Sigmoid colon (tissue), 7 donors: ENCODE measurements around the gene USH1C. TPM values are rescaled to one million over a fixed set of nuclear protein-coding genes. Genes with fewer than 3 reads are reported as not detected.
A peak's percentile ranks its signal among the peaks of the same experiment; 100 is the strongest.

ENCODE experiments used
- DNase-seq: peaks from one replicate; pipeline ENCODE4 v3.0.0-alpha.2; 2019
- H3K27ac ChIP-seq, 4 donors: fragments of 200-600 bp; sonication (generic); one replicate each; pipeline ENCODE4 v1.5.1; 2016 to 2019; ENCODE audit warnings: mild to moderate bottlenecking in 1 of 4
- H3K27me3 ChIP-seq, 3 donors: fragments of 200-600 bp; sonication (generic); one replicate each; pipeline ENCODE4 v1.5.1; 2019; ENCODE audit warnings: mild to moderate bottlenecking in 1 of 3
- H3K36me3 ChIP-seq, 4 donors: fragments of 200-600 bp; sonication (generic); one replicate each; pipeline ENCODE4 v1.5.1; 2016 to 2019
- H3K4me1 ChIP-seq, 4 donors: fragments of 200-600 bp; sonication (generic); one replicate each; pipeline ENCODE4 v1.5.1; 2017 to 2019
- H3K4me3 ChIP-seq, 4 donors: fragments of 200-600 bp; sonication (generic); one replicate each; pipeline ENCODE4 v1.5.1; 2017 to 2019; ENCODE audit warnings: mild to moderate bottlenecking in 2 of 4, moderate library complexity in 1 of 4
- H3K9me3 ChIP-seq, 4 donors: fragments of 200-600 bp in 3 of 4; sonication (generic) in 3 of 4; one replicate each; pipeline versions ENCODE4 v1.5.1 to v1.6.1; 2013 to 2019
- EP300 ChIP-seq, 4 donors: sonication (generic); formaldehyde crosslinking; IDR thresholded peaks; one replicate each; pipeline ENCODE4 v1.6.1; 2017; ENCODE audit warnings: antibody characterized with exemption in 4 of 4
- POLR2A ChIP-seq, 2 donors: fragments of 450-650 bp; IDR thresholded peaks; one replicate each; pipeline ENCODE4 v1.6.1; 2016; ENCODE audit warnings: antibody characterized with exemption in 2 of 2, mild to moderate bottlenecking in 2 of 2, moderate library complexity in 2 of 2
- POLR2AphosphoS5 ChIP-seq, 4 donors: sonication (generic); formaldehyde crosslinking; IDR thresholded peaks; one replicate each; pipeline ENCODE4 v1.6.1; 2017; ENCODE audit warnings: antibody characterized with exemption in 4 of 4
- WGBS, 2 donors: extraction: QIAGEN DNeasy Blood & Tissue Kit; methylation state at CpG; one replicate each; pipeline ENCODE4 v1.1.7; 2013; 5-methylcytosine and 5-hydroxymethylcytosine counted together
- intact Hi-C: fragments of 100-400 bp; cut with DNase I; formaldehyde crosslinking; loops from one replicate; pipeline ENCODE4 v1.15.1; 2023
- polyA plus RNA-seq, 3 donors: library from polyadenylated mRNA; stranded (reverse); fragments of 200-250 nt; gene quantifications; one replicate each; pipeline ENCODE4 v1.2.3, GENCODE V29; 2013
- total RNA-seq, 4 donors: library from RNA; depleted of rRNA; stranded (reverse); fragments of >200 nt; gene quantifications; one replicate each; pipeline ENCODE4 v1.1.0, GENCODE V29; 2016
- TF ChIP-seq, protein P1 (sequence below), 4 experiments: fragments of 450-650 bp in 3 of 4; fragments of 200-600 bp in 1 of 4; IDR thresholded peaks; one replicate each; pipeline ENCODE4 v1.5.1; 2016 to 2019; ENCODE audit warnings: antibody characterized with exemption in 4 of 4, mild to moderate bottlenecking in 3 of 4, moderate library complexity in 2 of 4
- donor health status: healthy with polysubstance abuse.
- donor health status: Bipolar disorder and iron deficiency.
- donor health status: healthy.

The USH1C gene
- total and polyA plus RNA-seq, 7 donors = 1.2 to 152 (median 2.5) TPM

DNA sequence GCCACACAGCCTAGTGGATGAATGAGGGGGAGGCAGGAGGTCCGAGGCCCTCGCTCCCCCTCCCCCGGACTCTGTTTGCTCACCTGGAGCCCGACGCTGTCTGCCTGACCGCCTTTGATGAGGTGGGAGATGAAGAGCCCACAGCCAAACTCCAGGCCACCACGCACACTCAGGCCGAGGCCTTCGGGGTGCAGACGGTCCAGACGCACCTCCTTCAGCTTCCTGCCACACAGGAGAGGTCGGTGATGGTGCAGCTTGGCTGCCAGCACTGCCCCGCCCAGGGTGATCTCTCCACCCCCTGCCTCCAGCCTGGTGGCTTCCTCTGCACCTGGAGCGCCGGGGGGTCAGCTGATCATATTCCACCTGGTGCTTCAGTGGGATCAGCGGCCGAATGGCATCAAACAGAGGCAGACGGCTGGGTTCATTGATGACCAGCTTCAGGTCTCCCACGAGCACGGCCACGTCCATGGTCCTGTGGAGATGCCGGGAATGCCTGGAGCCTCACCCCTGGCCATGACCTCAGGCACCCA, 13.1 kb downstream of the USH1C start:
- no peak overlapping the region for H3K4me3 ChIP-seq
- H3K27ac ChIP-seq = no peak overlapping the region
- no peaks in the 10 kb centered on the region for H3K4me1 ChIP-seq
- intact Hi-C loops = no loop called here
- TF ChIP-seq, protein P1, sequence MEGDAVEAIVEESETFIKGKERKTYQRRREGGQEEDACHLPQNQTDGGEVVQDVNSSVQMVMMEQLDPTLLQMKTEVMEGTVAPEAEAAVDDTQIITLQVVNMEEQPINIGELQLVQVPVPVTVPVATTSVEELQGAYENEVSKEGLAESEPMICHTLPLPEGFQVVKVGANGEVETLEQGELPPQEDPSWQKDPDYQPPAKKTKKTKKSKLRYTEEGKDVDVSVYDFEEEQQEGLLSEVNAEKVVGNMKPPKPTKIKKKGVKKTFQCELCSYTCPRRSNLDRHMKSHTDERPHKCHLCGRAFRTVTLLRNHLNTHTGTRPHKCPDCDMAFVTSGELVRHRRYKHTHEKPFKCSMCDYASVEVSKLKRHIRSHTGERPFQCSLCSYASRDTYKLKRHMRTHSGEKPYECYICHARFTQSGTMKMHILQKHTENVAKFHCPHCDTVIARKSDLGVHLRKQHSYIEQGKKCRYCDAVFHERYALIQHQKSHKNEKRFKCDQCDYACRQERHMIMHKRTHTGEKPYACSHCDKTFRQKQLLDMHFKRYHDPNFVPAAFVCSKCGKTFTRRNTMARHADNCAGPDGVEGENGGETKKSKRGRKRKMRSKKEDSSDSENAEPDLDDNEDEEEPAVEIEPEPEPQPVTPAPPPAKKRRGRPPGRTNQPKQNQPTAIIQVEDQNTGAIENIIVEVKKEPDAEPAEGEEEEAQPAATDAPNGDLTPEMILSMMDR (IDR thresholded peaks at IDR 0.05) = no peak
- no peak for TF ChIP-seq POLR2AphosphoS5 (IDR thresholded peaks at IDR 0.05)
- no peak for TF ChIP-seq EP300 (IDR thresholded peaks at IDR 0.05)
- TF ChIP-seq POLR2A (IDR thresholded peaks at IDR 0.05) = no peak
- H3K27me3 ChIP-seq = no peaks in the 10 kb centered on the region
- no peaks in the 10 kb centered on the region for H3K9me3 ChIP-seq
- no peaks in the 10 kb centered on the region for H3K36me3 ChIP-seq
- WGBS, 2 donors = 54 to 75% methylated on average over 22 of the region's 22 CpGs
- DNase-seq = no peak

- Histone ChIP-seq H3K36me3 (no peaks in the 10 kb centered on the region), H3K27me3 (no peaks in the 10 kb centered on the region), H3K27ac (no peak overlapping the region), H3K4me1 (no peaks in the 10 kb centered on the region), H3K9me3 (no peaks in the 10 kb centered on the region), H3K4me3 (no peak overlapping the region)
- no peak for DNase-seq
- TF ChIP-seq EP300 (IDR thresholded peaks at IDR 0.05) (no peak), POLR2AphosphoS5 (IDR thresholded peaks at IDR 0.05) (no peak), POLR2A (IDR thresholded peaks at IDR 0.05) (no peak)
- TF ChIP-seq, protein P1 (IDR thresholded peaks at IDR 0.05) = no peak
- intact Hi-C loops = no loop called here
- 86 to 94% methylated on average over 10 of the region's 10 CpGs for WGBS, 2 donors
Observed at GRCh38 chr11:17529844-17530185, 14.4 kb downstream of the USH1C start.

DNA sequence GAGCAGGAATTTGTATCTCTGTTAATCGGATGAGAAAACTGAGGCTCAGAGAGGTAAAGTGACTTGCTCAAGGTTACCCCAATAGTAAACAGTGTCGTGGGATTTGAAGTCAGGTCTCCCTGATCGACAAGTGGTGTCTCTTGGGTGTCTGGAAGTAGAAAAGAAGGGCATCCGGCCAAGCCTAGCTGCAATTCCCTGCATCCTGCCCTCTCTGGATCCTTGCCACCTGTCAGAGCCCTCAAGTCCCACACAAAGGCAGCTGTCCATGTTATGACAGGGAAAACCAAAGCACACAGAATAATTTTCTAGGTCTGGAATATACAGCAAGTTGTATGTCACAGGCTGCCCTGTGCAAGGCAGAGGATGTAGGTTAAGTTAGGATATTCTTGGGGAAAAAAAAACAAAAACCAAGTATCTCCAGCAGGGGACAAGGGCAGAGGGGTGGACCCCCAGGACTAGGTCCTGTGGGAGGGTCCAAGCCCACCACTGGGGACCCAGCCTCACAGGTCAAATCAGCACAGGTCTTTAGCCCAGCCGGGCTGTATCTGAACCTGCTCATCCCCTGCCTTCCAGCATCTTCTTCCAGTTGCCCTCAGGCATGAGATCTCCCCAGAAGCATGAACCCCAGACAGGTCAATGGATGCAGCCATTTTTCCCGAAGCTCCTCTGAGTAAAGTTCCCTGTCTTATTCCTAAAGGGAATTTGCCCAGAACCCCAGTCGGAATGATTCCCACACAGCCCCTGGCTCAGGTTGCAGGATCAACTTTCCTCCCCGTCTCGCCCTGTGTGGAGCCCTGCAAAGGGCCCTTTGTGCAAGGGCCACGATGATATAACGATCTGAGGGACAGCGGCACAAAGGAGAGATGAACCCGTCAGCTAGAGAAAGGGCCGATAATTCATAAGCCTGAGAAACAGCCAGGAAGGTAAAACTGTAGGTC, 15.0 kb downstream of the USH1C start:
- intact Hi-C loops = loop anchor here (1.0 kb wide), 1 partner anchor 145 kb away; no protein-coding TSS in a partner anchor

DNA sequence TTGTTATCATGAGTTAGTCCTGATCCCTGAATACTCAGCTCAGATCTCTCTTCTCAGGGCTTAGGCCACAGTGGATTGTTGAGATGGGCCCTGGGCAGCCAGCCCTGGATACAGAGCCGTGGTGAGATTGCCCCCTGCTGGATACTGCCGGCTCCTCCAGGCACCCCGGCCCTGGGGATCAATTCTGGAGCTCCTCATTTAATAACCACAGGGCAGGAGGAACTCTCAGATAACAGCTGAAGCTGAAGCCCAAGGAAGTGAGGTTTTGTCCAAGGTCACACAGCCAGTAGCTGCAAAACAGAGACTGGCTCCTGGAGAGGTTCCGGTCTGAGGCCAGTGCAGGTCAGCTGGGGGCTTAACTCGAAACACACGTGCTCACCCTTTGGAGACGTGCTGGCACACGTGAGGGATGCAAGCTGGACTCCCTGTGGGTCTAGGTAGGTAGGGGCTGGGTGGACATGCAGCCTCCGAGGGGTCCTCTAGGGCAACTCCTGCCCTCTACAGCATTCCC, 16.0 kb downstream of the USH1C start:
- WGBS, 2 donors = 57 to 61% methylated on average over 9 of the region's 9 CpGs
- no peak overlapping the region for H3K27ac ChIP-seq
- intact Hi-C loops = loop anchor here (1.0 kb wide), 1 partner anchor 144 kb away; no protein-coding TSS in a partner anchor
- TF ChIP-seq, protein P1 (IDR thresholded peaks at IDR 0.05) = peak in 3 of 4 experiments; percentile 27 to 57 (median 54)
- no peak for TF ChIP-seq EP300 (IDR thresholded peaks at IDR 0.05)
- no peak for TF ChIP-seq POLR2AphosphoS5 (IDR thresholded peaks at IDR 0.05)
- no peaks in the 10 kb centered on the region for H3K4me1 ChIP-seq
- DNase-seq = no peak
- H3K27me3 ChIP-seq = no peaks in the 10 kb centered on the region
- H3K36me3 ChIP-seq = no peaks in the 10 kb centered on the region
- no peaks in the 10 kb centered on the region for H3K9me3 ChIP-seq
- no peak overlapping the region for H3K4me3 ChIP-seq

More for the DNA sequence above, 15.0 kb downstream of the USH1C start:
- TF ChIP-seq POLR2AphosphoS5 (IDR thresholded peaks at IDR 0.05) (no peak), POLR2A (IDR thresholded peaks at IDR 0.05) (no peak), EP300 (IDR thresholded peaks at IDR 0.05) (no peak)
- Histone ChIP-seq H3K36me3 (no peaks in the 10 kb centered on the region), H3K4me3 (no peak overlapping the region), H3K27me3 (no peaks in the 10 kb centered on the region), H3K4me1 (no peaks in the 10 kb centered on the region), H3K27ac (no peak overlapping the region), H3K9me3 (no peaks in the 10 kb centered on the region)
- WGBS, 2 donors = 77 to 84% methylated on average over 14 of the region's 14 CpGs
- no peak for DNase-seq

GRCh38 chr11:17527628-17527995, 16.6 kb downstream of the USH1C start:
- intact Hi-C loops = no loop called here
- Histone ChIP-seq H3K4me3 (no peak overlapping the region), H3K36me3 (no peaks in the 10 kb centered on the region), H3K9me3 (no peaks in the 10 kb centered on the region), H3K27ac (no peak overlapping the region), H3K4me1 (no peaks in the 10 kb centered on the region), H3K27me3 (no peaks in the 10 kb centered on the region)
- DNase-seq = no peak
- no peak for TF ChIP-seq POLR2AphosphoS5 (IDR thresholded peaks at IDR 0.05)
- TF ChIP-seq, protein P1 (IDR thresholded peaks at IDR 0.05) = no peak
- TF ChIP-seq EP300 (IDR thresholded peaks at IDR 0.05) = no peak
- TF ChIP-seq POLR2A (IDR thresholded peaks at IDR 0.05) = no peak
- WGBS, 2 donors = 48 to 71% methylated on average over 3 of the region's 3 CpGs
